Common myeloid progenitor, CD34-positive (primary cell): ENCODE data around the gene LPIN1.
"Not testable (repeated sequence)": the region's sequence is repeated elsewhere in the genome, so short reads cannot be mapped to it uniquely, and the experiment has no call there.

ENCODE experiments used
- CTCF ChIA-PET: fragments of 350-600 bp; sonication (Branson Sonifier 250); formaldehyde crosslinking; loops from one replicate; lab custom pipeline; 2021; ENCODE audit warnings: antibody characterized with exemption; lab: Charles Lee
- POLR2A ChIA-PET: fragments of 350-600 bp; sonication (Branson Sonifier 250); formaldehyde crosslinking; loops from one replicate; lab custom pipeline; 2021; ENCODE audit warnings: antibody characterized with exemption; lab: Charles Lee
- DNase-seq, 3 donors: peaks; one replicate each; pipeline versions ENCODE4 v3.0.0 to v3.0.0-alpha.2; 2013
- H3K27ac ChIP-seq, 2 experiments: 1 replicate in 1 of 2; 2 replicates in 1 of 2; pipeline ENCODE4 v1.7.0; 2013; ENCODE audit warnings: inconsistent platforms in 2 of 2, low read length in 2 of 2, mild to moderate bottlenecking in 2 of 2, low read depth in 1 of 2, moderate library complexity in 1 of 2; ENCODE audit not compliant: severe bottlenecking in 2 of 2, insufficient read depth in 1 of 2, poor library complexity in 1 of 2
- H3K27me3 ChIP-seq, 5 experiments: replicated peaks in 2 of 5; 1 replicate in 3 of 5; 2 replicates in 2 of 5; pipeline versions ENCODE4 v1.6.1 to v1.7.0; 2013; ENCODE audit warnings: low read length in 4 of 5, mild to moderate bottlenecking in 2 of 5, moderate library complexity in 2 of 5, inconsistent platforms in 1 of 5; ENCODE audit not compliant: insufficient read depth in 5 of 5, control insufficient read depth in 4 of 5
- H3K36me3 ChIP-seq, 4 experiments: 1 replicate in 2 of 4; 2 replicates in 2 of 4; pipeline versions ENCODE4 v1.6.1 to v1.7.0; 2013; ENCODE audit warnings: low read length in 3 of 4, control low read depth in 1 of 4, mild to moderate bottlenecking in 1 of 4; ENCODE audit not compliant: control insufficient read depth in 4 of 4, insufficient read depth in 4 of 4
- H3K4me1 ChIP-seq, 4 experiments: 1 replicate in 3 of 4; 2 replicates in 1 of 4; pipeline versions ENCODE4 v1.6.1 to v1.7.1; 2013; ENCODE audit warnings: low read length in 3 of 4, mild to moderate bottlenecking in 3 of 4, control low read depth in 1 of 4, inconsistent platforms in 1 of 4, moderate library complexity in 1 of 4; ENCODE audit not compliant: control insufficient read depth in 4 of 4, insufficient read depth in 4 of 4; ENCODE audit errors: control extremely low read depth in 1 of 4
- H3K4me3 ChIP-seq, 7 experiments: 1 replicate in 4 of 7; 2 replicates in 3 of 7; pipeline versions ENCODE4 v1.5.1 to v1.7.0; 2013; ENCODE audit warnings: mild to moderate bottlenecking in 7 of 7, low read length in 6 of 7, moderate library complexity in 6 of 7, inconsistent platforms in 2 of 7, low read depth in 2 of 7, control low read depth in 1 of 7; ENCODE audit not compliant: insufficient read depth in 4 of 7, control insufficient read depth in 1 of 7; ENCODE audit errors: extremely low read depth in 1 of 7
- H3K9me3 ChIP-seq, 5 experiments: 1 replicate in 4 of 5; 2 replicates in 1 of 5; pipeline versions ENCODE4 v1.6.1 to v1.7.1; 2013; ENCODE audit warnings: low read length in 4 of 5, mild to moderate bottlenecking in 2 of 5, inconsistent platforms in 1 of 5, low read depth in 1 of 5, moderate library complexity in 1 of 5; ENCODE audit not compliant: control insufficient read depth in 4 of 5, insufficient read depth in 2 of 5; ENCODE audit errors: control extremely low read depth in 1 of 5
- WGBS: methylation state at CpG from one replicate; pipeline ENCODE4 v1.1.5; 2013; ENCODE audit not compliant: insufficient coverage; 5-methylcytosine and 5-hydroxymethylcytosine counted together

The LPIN1 gene

DNA sequence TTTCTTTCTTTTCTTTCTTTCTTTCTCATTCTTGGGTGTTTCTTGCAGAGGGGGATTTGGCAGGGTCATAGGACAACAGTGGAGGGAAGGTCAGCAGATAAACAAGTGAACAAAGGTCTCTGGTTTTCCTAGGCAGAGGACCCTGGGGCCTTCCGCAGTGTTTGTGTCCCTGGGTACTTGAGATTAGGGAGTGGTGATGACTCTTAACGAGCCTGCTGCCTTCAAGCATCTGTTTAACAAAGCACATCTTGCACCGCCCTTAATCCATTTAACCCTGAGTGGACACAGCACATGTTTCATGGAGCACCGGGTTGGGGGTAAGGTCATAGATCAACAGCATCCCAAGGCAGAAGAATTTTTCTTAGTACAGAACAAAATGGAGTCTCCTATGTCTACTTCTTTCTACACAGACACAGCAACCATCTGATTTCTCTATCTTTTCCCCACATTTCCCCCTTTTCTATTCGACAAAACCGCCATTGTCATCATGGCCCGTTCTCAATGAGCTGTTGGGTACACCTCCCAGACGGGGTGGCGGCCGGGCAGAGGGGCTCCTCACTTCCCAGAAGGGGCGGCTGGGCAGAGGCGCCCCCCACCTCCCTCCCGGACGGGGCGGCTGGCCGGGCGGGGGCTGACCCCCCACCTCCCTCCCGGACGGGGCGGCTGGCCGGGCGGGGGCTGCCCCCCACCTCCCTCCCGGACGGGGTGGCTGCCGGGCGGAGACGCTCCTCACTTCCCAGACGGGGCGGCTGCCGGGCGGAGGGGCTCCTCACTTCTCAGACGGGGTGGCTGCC lies 12.9 kb downstream of the LPIN1 start:
- H3K27me3 ChIP-seq: not testable (repeated sequence)
- CTCF ChIA-PET: interaction anchor here (0.9 to 7.1 kb wide), 9 partner anchors 7 to 100 kb away, joined by 3 to 80 read pairs (median 4); partner anchors contain the start of gene LPIN1
- peaks cover 25 to 72% (median 49%) of the 10 kb centered on the region in 4 experiments for H3K4me1 ChIP-seq

DNA sequence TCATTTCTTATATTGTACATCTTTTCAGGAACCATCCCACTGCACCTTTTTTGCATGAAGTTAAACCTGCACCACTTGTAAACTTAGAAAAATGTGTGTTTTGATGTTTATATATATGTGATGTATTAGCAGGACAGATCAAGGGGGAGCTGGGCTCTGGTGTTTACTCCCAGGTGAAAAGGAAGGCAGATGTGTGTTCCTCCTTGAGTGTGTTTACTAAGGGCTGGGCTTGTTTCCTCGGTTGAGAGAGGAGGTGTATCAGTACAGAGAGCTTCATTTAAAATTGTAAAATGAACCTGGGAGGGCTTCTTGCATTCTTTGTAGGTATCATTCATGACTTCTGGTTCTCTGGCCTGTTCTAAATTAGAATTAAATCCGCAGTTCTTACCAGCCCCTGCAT lies 14.8 kb downstream of the LPIN1 start:
- Histone ChIP-seq H3K4me3 (no peak overlapping the region), H3K27ac (peak overlapping the region in 1 of 2 experiments; percentile 53), H3K4me1 (peaks cover 25 to 61% (median 35%) of the 10 kb centered on the region in 4 experiments), H3K36me3 (peaks cover 8 to 33% (median 22%) of the 10 kb centered on the region in 4 experiments), H3K27me3 (no peaks in the 10 kb centered on the region), H3K9me3 (peaks cover 0 to 2% (median 0%) of the 10 kb centered on the region in 5 experiments)
- 45% methylated on average over 2 of the region's 2 CpGs for WGBS
- POLR2A ChIA-PET: interaction anchor here (2.4 kb wide), 1 partner anchor 8 kb away, joined by 6 read pairs; no protein-coding TSS in a partner anchor
- DNase-seq: no peak
- CTCF ChIA-PET: interaction anchor here (0.9 to 12.6 kb wide), 6 partner anchors 13 to 73 kb away, joined by 3 to 207 read pairs (median 5); partner anchors contain the start of gene LPIN1

More for the DNA sequence above, 12.9 kb downstream of the LPIN1 start:
- WGBS: no CpG with 5 or more reads among the region's 32 CpGs
- not testable (repeated sequence) for H3K9me3 ChIP-seq, H3K4me3 ChIP-seq, DNase-seq, H3K27ac ChIP-seq
- POLR2A ChIA-PET: interaction anchor here (2.5 kb wide), 1 partner anchor 9 kb away, joined by 9 read pairs; no protein-coding TSS in a partner anchor
- H3K36me3 ChIP-seq: peaks cover 2 to 16% (median 10%) of the 10 kb centered on the region in 4 experiments

DNA sequence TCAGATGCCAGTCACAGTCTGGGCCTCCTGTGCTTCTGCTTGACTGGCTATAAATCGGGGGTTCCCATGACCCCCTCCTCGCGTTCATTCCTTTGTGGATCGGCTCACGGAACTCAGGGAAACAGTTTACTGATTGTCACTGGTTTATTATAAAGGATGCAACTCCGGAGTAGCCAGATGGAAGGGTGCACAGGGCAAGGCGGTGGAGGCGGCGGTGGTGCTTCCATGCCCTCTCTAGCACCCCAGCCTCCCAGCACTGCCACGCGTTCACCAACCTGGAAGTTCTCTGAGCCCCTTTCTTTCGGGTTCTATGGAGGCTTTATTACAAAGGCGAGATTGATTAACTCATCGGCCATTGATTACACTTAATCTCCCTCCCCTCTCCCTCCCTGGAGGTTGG lies 15.6 kb downstream of the LPIN1 start:
- no peak overlapping the region for H3K27ac ChIP-seq
- no peaks in the 10 kb centered on the region for H3K27me3 ChIP-seq
- peaks cover 22 to 61% (median 32%) of the 10 kb centered on the region in 4 experiments for H3K4me1 ChIP-seq
- ChIA-PET CTCF (interaction anchor here (0.9 to 12.6 kb wide), 5 partner anchors 13 to 74 kb away, joined by 3 to 207 read pairs (median 6); partner anchors contain the start of gene LPIN1), POLR2A (interaction anchor here (2.4 kb wide), 1 partner anchor 9 kb away, joined by 6 read pairs; no protein-coding TSS in a partner anchor)
- WGBS: 100% methylated on average over 8 of the region's 14 CpGs
- H3K4me3 ChIP-seq: no peak overlapping the region
- H3K36me3 ChIP-seq: peaks cover 15 to 40% (median 26%) of the 10 kb centered on the region in 4 experiments
- DNase-seq: no peak
- peaks cover 0 to 2% (median 0%) of the 10 kb centered on the region in 5 experiments for H3K9me3 ChIP-seq

DNA sequence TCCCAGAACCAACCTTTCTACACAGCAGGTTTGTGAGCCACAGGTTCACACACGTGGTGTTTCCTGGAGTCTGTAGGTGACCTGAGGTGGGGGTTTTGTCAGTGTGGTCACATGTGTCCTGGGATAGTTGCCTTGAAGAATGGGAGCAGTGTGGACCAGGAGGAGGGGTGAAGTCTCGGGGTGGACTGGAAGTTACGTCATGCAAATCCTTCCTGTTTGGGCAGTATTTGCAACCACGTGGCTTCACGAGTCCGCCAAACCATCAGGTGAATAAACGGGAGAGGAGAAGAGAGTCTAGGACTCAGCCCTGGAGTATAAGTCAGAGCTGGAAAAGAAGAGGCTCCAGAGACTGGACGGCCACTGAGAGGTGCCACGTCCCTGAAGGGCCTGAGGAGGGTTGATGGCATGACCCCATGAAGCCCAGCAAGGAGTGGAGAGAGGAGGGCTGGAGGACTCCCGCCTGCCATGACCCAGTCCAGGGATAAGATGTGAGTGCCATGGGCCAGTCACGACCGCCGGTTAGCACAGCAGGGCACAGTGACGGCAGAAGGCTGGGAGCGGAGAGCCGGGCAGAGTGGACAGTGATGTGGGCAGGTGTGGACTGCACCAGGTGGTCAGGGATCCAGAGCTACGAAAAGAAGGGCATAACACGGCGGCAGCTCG lies 16.5 kb downstream of the LPIN1 start:
- 72% methylated on average over 18 of the region's 20 CpGs for WGBS
- Histone ChIP-seq H3K9me3 (peaks cover 0 to 2% (median 0%) of the 10 kb centered on the region in 5 experiments), H3K4me3 (no peak overlapping the region), H3K4me1 (peaks cover 16 to 61% (median 33%) of the 10 kb centered on the region in 4 experiments), H3K27ac (no peak overlapping the region), H3K36me3 (peaks cover 17 to 46% (median 27%) of the 10 kb centered on the region in 4 experiments), H3K27me3 (no peaks in the 10 kb centered on the region)
- POLR2A ChIA-PET: interaction anchor here (2.4 kb wide), 1 partner anchor 10 kb away, joined by 6 read pairs; no protein-coding TSS in a partner anchor
- no peak for DNase-seq
- CTCF ChIA-PET: interaction anchor here (0.6 to 12.6 kb wide), 9 partner anchors 12 to 614 kb away, joined by 3 to 207 read pairs (median 4); partner anchors contain the start of gene LPIN1

DNA sequence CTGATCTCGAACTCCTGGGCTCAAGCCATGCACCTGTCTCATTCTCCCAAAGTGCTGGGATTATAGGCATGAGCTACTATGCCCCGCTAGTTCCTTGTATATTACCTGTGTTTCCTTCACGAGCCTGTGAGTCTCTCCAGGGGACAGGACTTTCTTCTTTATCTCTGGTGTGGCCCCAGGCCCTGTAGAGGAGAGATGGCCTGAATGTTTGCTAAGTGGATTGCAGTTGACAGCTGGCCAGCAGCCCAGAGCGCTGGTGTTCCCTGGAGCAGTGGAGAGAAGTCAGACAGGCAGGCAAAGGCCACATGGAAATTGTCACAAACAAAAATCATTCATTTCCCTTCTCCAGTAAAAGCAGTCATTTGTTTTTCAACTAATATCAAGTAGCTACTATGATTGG lies 17.9 kb downstream of the LPIN1 start:
- Histone ChIP-seq H3K27ac (no peak overlapping the region), H3K27me3 (no peaks in the 10 kb centered on the region), H3K4me3 (no peak overlapping the region), H3K9me3 (peaks cover 0 to 2% (median 0%) of the 10 kb centered on the region in 5 experiments), H3K4me1 (peaks cover 8 to 65% (median 38%) of the 10 kb centered on the region in 4 experiments), H3K36me3 (peaks cover 16 to 49% (median 27%) of the 10 kb centered on the region in 4 experiments)
- ChIA-PET POLR2A (interaction anchor here (1.4 kb wide), 1 partner anchor 13 kb away, joined by 3 read pairs; no protein-coding TSS in a partner anchor), CTCF (interaction anchor here (0.8 to 12.6 kb wide), 4 partner anchors 10 to 72 kb away, joined by 4 to 207 read pairs (median 15); partner anchors contain the start of gene LPIN1)
- no CpG with 5 or more reads among the region's 4 CpGs for WGBS
- DNase-seq: no peak

DNA sequence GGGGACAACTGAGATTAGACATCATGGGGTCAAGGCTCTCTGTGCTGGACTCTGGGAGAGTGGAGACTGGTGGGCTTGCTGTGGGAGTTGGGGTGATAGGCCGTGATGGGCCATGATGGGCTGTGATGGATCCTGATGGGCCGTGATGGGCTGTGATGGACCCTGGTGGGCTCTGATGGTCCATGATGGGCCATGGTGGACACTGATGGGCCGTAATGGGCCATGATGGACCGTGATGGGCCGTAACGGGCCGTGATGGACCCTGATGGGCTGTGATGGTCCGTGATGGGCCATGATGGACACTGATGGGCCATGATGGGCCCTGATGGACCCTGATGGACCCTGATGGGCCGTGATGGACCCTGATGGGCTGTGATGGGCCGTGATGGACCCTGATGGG lies 18.5 kb downstream of the LPIN1 start:
- ChIA-PET POLR2A (interaction anchor here (1.4 to 5.2 kb wide), 2 partner anchors 11 to 14 kb away, joined by 3 to 27 read pairs; no protein-coding TSS in a partner anchor), CTCF (interaction anchor here (0.8 to 12.6 kb wide), 6 partner anchors 7 to 72 kb away, joined by 4 to 207 read pairs (median 15); partner anchors contain the start of gene LPIN1)

More for the DNA sequence above, 18.5 kb downstream of the LPIN1 start:
- Histone ChIP-seq H3K27ac (no peak overlapping the region), H3K4me3 (no peak overlapping the region), H3K27me3 (no peaks in the 10 kb centered on the region), H3K36me3 (peaks cover 16 to 54% (median 27%) of the 10 kb centered on the region in 4 experiments), H3K4me1 (peaks cover 12 to 70% (median 43%) of the 10 kb centered on the region in 4 experiments), H3K9me3 (peaks cover 0 to 2% (median 0%) of the 10 kb centered on the region in 5 experiments)
- 100% methylated on average over 9 of the region's 10 CpGs for WGBS
- DNase-seq: no peak
